HG03139 (cell line): ENCODE data around the gene ATAD2B.

Source experiments
- ATAC-seq: cut with Tn5 transposase; IDR thresholded peaks from one replicate; pipeline ENCODE4 v1.9.1; 2021; ENCODE audit not compliant: unreplicated experiment

The ATAD2B gene

GRCh38 chr2:23915327-23915726, 11.6 kb downstream of the ATAD2B start:
- no peak for ATAC-seq

- ATAC-seq = no peak
These were observed 14.9 kb downstream of the ATAD2B start for GRCh38 chr2:23912054-23912453.

GRCh38 chr2:23905155-23905554, 21.8 kb downstream of the ATAD2B start:
- ATAC-seq = no peak

- no peak for ATAC-seq
These were observed 22.2 kb downstream of the ATAD2B start for GRCh38 chr2:23904692-23905091.

- ATAC-seq = no peak
These were observed 22.7 kb downstream of the ATAD2B start for GRCh38 chr2:23904215-23904614.

- no peak for ATAC-seq
These were observed 23.9 kb downstream of the ATAD2B start for GRCh38 chr2:23903034-23903433.

GRCh38 chr2:23901966-23902846, 24.7 kb downstream of the ATAD2B start:
- ATAC-seq = no peak

GRCh38 chr2:23900541-23901322, 26.2 kb downstream of the ATAD2B start:
- ATAC-seq = no peak

- no peak for ATAC-seq
These were observed 26.8 kb downstream of the ATAD2B start for GRCh38 chr2:23900133-23900532.

- ATAC-seq = no peak
These were observed 55.7 kb downstream of the ATAD2B start for GRCh38 chr2:23871206-23871605.

GRCh38 chr2:23867449-23867848, 59.5 kb downstream of the ATAD2B start:
- ATAC-seq = no peak

GRCh38 chr2:23862716-23863426, 64.1 kb downstream of the ATAD2B start:
- ATAC-seq = no peak

- ATAC-seq = no peak
These were observed 65.0 kb downstream of the ATAD2B start for GRCh38 chr2:23861952-23862351.

- no peak for ATAC-seq
These were observed 66.9 kb downstream of the ATAD2B start for GRCh38 chr2:23859983-23860382.

GRCh38 chr2:23859234-23859633, 67.7 kb downstream of the ATAD2B start:
- ATAC-seq = no peak

GRCh38 chr2:23850564-23851256, 76.2 kb downstream of the ATAD2B start:
- no peak for ATAC-seq

GRCh38 chr2:23844905-23845304, 82.0 kb downstream of the ATAD2B start:
- ATAC-seq = no peak

GRCh38 chr2:23843051-23843976, 83.6 kb downstream of the ATAD2B start:
- no peak for ATAC-seq

GRCh38 chr2:23839919-23840578, 86.9 kb downstream of the ATAD2B start:
- ATAC-seq = no peak
